Activated CD4-positive, alpha-beta T cell treated with anti-CD3 and anti-CD28 coated beads, Interleukin-2, amount 10 ng/mL, durations not matched to agents 7 days and 5 days (primary cell): ENCODE measurements around the gene LNP1. TPM values are rescaled to one million over a fixed set of nuclear protein-coding genes. Genes with fewer than 3 reads are reported as not detected.
"Not testable (repeated sequence)": the region's sequence is repeated elsewhere in the genome, so short reads cannot be mapped to it uniquely, and the experiment has no call there.

Source experiments
- CTCF ChIA-PET: fragments of 350-600 bp; sonication (Branson Sonifier 250); formaldehyde crosslinking; loops from one replicate; lab custom pipeline; 2021; ENCODE audit warnings: antibody characterized with exemption; lab: Charles Lee
- POLR2A ChIA-PET: fragments of 350-600 bp; sonication (Branson Sonifier 250); formaldehyde crosslinking; loops from one replicate; lab custom pipeline; 2021; ENCODE audit warnings: antibody characterized with exemption; lab: Charles Lee
- DNase-seq: peaks from one replicate; pipeline ENCODE4 v3.0.0-alpha.2; 2020
- H3K27ac Mint-ChIP-seq: one replicate; pipeline ENCODE4 v1.8.0; 2021; ENCODE audit warnings: mild to moderate bottlenecking, moderate library complexity, mixed read lengths
- H3K27me3 Mint-ChIP-seq: one replicate; pipeline ENCODE4 v1.8.0; 2021; ENCODE audit warnings: mixed read lengths
- H3K36me3 Mint-ChIP-seq: one replicate; pipeline ENCODE4 v1.8.0; 2021; ENCODE audit warnings: low read depth, mixed read lengths
- H3K4me1 Mint-ChIP-seq: one replicate; pipeline ENCODE4 v1.8.0; 2021; ENCODE audit warnings: mixed read lengths
- H3K4me3 Mint-ChIP-seq: one replicate; pipeline ENCODE4 v1.8.0; 2021; ENCODE audit warnings: mild to moderate bottlenecking, moderate library complexity, mixed read lengths
- H3K9me3 Mint-ChIP-seq: one replicate; pipeline ENCODE4 v1.8.0; 2021; ENCODE audit warnings: mixed read lengths
- total RNA-seq, 2 experiments: library from RNA; stranded (reverse); gene quantifications; one replicate each; pipeline ENCODE4 v1.2.3, GENCODE V29; 2021

The LNP1 gene
- total RNA-seq, 2 experiments from 2014 or later, result 0.72 to 1.2 TPM

- Mint-ChIP-seq H3K9me3 (no peaks in the 10 kb centered on the region), H3K36me3 (no peaks in the 10 kb centered on the region), H3K27ac (no peak overlapping the region), H3K4me3 (no peak overlapping the region), H3K27me3 (peaks cover 18% of the 10 kb centered on the region), H3K4me1 (no peaks in the 10 kb centered on the region)
- no peak for DNase-seq
- CTCF ChIA-PET, result interaction anchor here (1.0 to 1.5 kb wide), 3 partner anchors 13 to 39 kb away, joined by 3 to 4 read pairs (median 3); no protein-coding TSS in a partner anchor
- POLR2A ChIA-PET, result no interaction called here
Measured at GRCh38 chr3:100424261-100424660, 22.9 kb downstream of the LNP1 start.

DNA sequence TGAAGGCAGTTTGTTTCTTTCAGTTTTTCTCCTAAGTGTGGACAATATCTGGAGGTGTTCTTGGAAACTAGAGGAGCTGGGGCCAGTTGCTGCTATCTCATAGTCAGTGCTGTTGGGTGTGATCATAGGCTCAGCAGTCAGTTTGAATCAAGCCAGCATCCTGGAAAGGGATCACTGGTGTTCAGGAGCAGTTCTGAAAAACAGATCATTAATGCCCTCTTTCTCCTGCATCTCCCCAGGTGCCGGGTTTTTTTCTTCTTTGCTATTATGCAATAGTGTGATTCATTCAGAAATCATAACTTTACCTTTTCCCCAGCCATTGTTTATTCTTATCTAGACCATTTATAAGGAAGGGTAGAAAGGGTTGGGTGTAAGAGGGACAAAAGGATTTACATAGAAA is 24.0 kb downstream of the LNP1 start:
- H3K36me3 Mint-ChIP-seq, result no peaks in the 10 kb centered on the region

DNA sequence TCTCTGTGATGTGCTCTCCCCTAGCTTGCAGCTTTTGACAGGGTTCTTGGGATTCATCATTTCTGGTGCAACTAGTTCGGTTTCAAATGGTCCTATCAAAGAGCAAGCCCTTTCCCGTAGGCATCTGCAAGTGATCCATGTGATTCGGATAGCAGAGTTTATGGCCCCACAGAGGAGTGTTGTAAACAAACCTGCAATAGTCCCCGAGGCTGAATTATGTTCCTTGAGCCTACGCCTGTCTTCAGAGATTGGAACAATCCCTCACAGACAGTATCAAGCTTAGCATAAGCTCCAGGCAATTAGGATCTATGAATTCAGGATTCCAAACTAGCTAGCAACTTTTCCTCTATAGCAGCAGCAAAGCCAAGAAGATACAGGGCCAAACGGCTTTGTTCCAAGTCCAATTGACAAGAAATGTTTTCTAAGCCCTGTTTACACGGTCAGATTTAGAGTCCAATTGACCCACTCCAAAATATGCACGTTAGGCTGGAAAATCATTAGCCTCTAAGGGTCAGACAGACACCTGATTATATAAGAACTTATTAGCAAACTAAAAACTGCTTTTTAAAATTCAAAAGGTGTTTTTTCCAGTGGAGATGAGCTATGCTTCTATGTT is 24.8 kb downstream of the LNP1 start:
- Mint-ChIP-seq H3K4me1 (no peaks in the 10 kb centered on the region), H3K4me3 (no peak overlapping the region), H3K9me3 (no peaks in the 10 kb centered on the region), H3K27ac (no peak overlapping the region), H3K27me3 (peaks cover 16% of the 10 kb centered on the region), H3K36me3 (no peaks in the 10 kb centered on the region)
- no peak for DNase-seq
- ChIA-PET POLR2A (no interaction called here), CTCF (interaction anchor here (0.6 to 1.0 kb wide), 3 partner anchors 12 to 24 kb away, joined by 3 to 4 read pairs (median 3); partner anchors contain the start of gene LNP1)

More for the DNA sequence above, 24.0 kb downstream of the LNP1 start:
- Mint-ChIP-seq H3K4me1 (no peaks in the 10 kb centered on the region), H3K9me3 (no peaks in the 10 kb centered on the region), H3K27ac (no peak overlapping the region), H3K4me3 (no peak overlapping the region), H3K27me3 (peaks cover 18% of the 10 kb centered on the region)
- ChIA-PET CTCF (interaction anchor here (0.6 to 0.8 kb wide), 2 partner anchors 15 to 31 kb away, joined by 4 to 5 read pairs; no protein-coding TSS in a partner anchor), POLR2A (no interaction called here)
- DNase-seq, result no peak

DNA sequence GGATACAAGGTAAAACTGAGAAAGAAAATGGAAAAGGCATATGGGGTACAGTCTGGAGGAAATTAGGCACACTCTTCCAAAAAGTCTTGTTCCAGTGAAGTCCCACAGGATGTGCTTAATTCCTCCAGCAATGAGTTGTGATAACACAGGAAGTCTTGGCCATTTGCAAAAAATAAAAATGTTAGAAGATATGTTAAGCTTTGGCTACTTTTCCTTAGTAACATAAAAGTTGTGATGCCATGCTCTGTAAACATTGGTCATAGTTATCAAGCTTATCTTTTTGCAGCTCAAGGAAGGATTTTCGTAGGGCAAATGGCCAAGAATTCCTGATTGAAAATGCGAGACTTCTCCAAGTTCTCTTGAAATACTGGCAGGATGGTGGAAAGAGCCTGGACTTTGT is 26.4 kb downstream of the LNP1 start:
- CTCF ChIA-PET, result no interaction called here
- POLR2A ChIA-PET, result no interaction called here
- H3K27me3 Mint-ChIP-seq, result peaks cover 16% of the 10 kb centered on the region
- H3K27ac Mint-ChIP-seq, result no peak overlapping the region
- no peaks in the 10 kb centered on the region for H3K36me3 Mint-ChIP-seq
- no peaks in the 10 kb centered on the region for H3K4me1 Mint-ChIP-seq
- DNase-seq, result no peak
- no peaks in the 10 kb centered on the region for H3K9me3 Mint-ChIP-seq
- H3K4me3 Mint-ChIP-seq, result no peak overlapping the region

DNA sequence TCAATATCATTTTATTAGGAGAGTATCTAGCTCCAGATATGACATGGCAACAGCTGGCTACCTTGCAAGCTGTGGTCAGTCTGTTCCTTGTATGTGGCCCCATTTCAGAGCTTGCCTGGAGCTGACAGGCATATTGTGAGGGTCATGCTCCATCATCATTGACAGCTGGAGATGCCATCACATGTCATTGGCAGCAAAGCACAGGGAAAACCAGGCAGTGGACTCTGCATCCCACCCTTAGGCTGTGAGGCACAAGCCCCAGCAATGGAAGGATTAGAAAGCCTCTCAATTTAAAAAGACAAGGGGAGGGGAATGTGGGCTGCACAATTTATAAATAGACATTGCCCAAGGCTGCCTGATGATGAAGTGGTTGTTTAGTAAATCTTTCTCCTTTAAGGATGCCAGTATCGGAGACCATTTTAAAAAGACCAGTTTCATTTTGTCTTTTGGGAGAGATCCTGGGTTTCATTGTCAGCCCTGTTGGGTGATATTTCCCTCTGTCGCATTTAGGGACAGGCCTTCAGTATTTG is 27.9 kb downstream of the LNP1 start:
- POLR2A ChIA-PET, result no interaction called here
- no peaks in the 10 kb centered on the region for H3K9me3 Mint-ChIP-seq
- no peak for DNase-seq
- CTCF ChIA-PET, result no interaction called here
- peaks cover 14% of the 10 kb centered on the region for H3K27me3 Mint-ChIP-seq
- H3K4me1 Mint-ChIP-seq, result no peaks in the 10 kb centered on the region
- H3K27ac Mint-ChIP-seq, result no peak overlapping the region
- H3K4me3 Mint-ChIP-seq, result no peak overlapping the region
- H3K36me3 Mint-ChIP-seq, result no peaks in the 10 kb centered on the region

- peaks cover 8% of the 10 kb centered on the region for H3K4me1 Mint-ChIP-seq
- no peak for DNase-seq
- CTCF ChIA-PET, result interaction anchor here (0.9 to 1.4 kb wide), 2 partner anchors 12 to 14 kb away, joined by 3 read pairs; no protein-coding TSS in a partner anchor
- H3K4me3 Mint-ChIP-seq, result no peak overlapping the region
- no peaks in the 10 kb centered on the region for H3K27me3 Mint-ChIP-seq
- H3K27ac Mint-ChIP-seq, result no peak overlapping the region
- H3K9me3 Mint-ChIP-seq, result no peaks in the 10 kb centered on the region
- H3K36me3 Mint-ChIP-seq, result no peaks in the 10 kb centered on the region
- POLR2A ChIA-PET, result no interaction called here
Measured at GRCh38 chr3:100436951-100437350, 35.6 kb downstream of the LNP1 start.

DNA sequence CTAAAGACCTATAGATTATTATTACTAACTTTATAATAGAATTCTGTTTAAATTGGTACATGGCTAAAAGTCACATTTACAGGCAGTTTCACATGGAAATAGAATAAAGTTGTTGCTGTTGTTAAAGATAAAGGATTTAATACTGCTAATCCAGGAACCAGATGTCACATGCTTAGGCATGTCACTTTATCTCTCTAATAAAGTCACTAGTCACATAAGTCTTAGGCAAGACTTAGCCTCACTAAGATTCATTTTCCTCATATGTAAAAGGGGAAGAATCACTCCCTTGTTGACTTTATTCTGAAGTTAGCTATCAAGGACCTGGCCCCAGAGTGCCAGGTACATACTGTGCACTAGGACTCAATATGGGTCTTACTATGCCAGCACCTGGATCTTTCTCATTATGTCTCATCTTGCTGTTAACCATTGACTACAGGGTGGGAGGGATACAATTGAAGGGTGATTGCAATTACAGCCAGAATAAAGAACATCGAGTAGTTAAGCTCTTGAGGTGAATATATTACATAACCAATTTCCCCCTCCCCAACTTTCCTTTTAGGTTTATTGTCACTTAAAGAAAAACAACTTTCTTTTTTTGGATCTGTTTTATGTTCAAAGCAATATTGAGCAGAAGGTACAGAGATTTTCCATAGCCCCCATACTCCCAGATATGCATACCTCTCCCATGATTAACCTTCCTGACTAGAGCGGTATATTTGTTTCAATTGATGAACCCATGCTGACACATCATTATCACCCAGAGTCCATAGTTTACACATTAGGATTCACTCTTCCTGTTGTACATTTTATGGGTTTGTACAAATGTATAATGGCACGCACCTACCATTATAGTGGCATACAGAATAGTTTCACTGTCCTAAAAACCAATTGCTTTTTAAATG is 36.6 kb downstream of the LNP1 start:
- Mint-ChIP-seq H3K4me1 (peaks cover 8% of the 10 kb centered on the region), H3K27me3 (no peaks in the 10 kb centered on the region), H3K36me3 (no peaks in the 10 kb centered on the region), H3K4me3 (no peak overlapping the region), H3K9me3 (peaks cover 4% of the 10 kb centered on the region), H3K27ac (no peak overlapping the region)
- POLR2A ChIA-PET, result no interaction called here
- no peak for DNase-seq
- CTCF ChIA-PET, result interaction anchor here (0.9 kb wide), 1 partner anchor 15 kb away, joined by 3 read pairs; no protein-coding TSS in a partner anchor

- ChIA-PET POLR2A (interaction anchor here (0.6 kb wide), 1 partner anchor 1943 kb away, joined by 9 read pairs; no protein-coding TSS in a partner anchor), CTCF (interaction anchor here (0.6 to 1.6 kb wide), 3 partner anchors 14 to 185 kb away, joined by 3 to 4 read pairs (median 3); no protein-coding TSS in a partner anchor)
- no peak for DNase-seq
- H3K4me1 Mint-ChIP-seq, result peaks cover 8% of the 10 kb centered on the region
- H3K27me3 Mint-ChIP-seq, result no peaks in the 10 kb centered on the region
- no peak overlapping the region for H3K27ac Mint-ChIP-seq
- no peak overlapping the region for H3K4me3 Mint-ChIP-seq
- H3K9me3 Mint-ChIP-seq, result peaks cover 4% of the 10 kb centered on the region
- H3K36me3 Mint-ChIP-seq, result no peaks in the 10 kb centered on the region
Measured at GRCh38 chr3:100438623-100438974, 37.3 kb downstream of the LNP1 start.

DNA sequence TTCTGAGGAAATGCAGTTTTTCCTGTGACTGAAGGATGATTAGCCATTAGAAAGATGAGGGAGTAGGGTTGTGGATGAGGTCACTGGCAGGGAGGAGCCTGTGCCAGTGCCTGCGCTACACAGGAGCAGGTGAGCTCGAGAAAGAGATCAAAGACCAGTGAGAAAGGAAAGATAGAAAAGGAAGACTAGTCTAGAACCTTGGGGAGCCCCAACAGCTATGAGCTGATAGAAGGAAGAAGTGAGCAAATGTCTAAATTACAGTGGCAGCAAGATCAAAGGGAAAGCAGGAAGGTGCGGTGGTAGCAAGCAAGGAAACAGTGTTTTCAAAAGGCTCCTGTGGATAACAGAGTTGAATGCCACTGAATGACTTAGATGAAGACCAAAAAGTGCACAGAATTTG is 39.6 kb downstream of the LNP1 start:
- no peaks in the 10 kb centered on the region for H3K36me3 Mint-ChIP-seq
- ChIA-PET CTCF (interaction anchor here (1.2 to 1.5 kb wide), 2 partner anchors 11 to 15 kb away, joined by 3 to 4 read pairs; no protein-coding TSS in a partner anchor), POLR2A (no interaction called here)
- H3K27ac Mint-ChIP-seq, result no peak overlapping the region
- H3K4me1 Mint-ChIP-seq, result peaks cover 8% of the 10 kb centered on the region
- peaks cover 6% of the 10 kb centered on the region for H3K9me3 Mint-ChIP-seq
- peak; percentile 12 for DNase-seq
- peaks cover 2% of the 10 kb centered on the region for H3K27me3 Mint-ChIP-seq
- no peak overlapping the region for H3K4me3 Mint-ChIP-seq

- ChIA-PET CTCF (interaction anchor here (1.6 kb wide), 1 partner anchor 13 kb away, joined by 3 read pairs; no protein-coding TSS in a partner anchor), POLR2A (no interaction called here)
- Mint-ChIP-seq H3K4me3 (no peak overlapping the region), H3K9me3 (peaks cover 16% of the 10 kb centered on the region), H3K36me3 (no peaks in the 10 kb centered on the region), H3K4me1 (peaks cover 8% of the 10 kb centered on the region), H3K27me3 (peaks cover 5% of the 10 kb centered on the region), H3K27ac (no peak overlapping the region)
- no peak for DNase-seq
Measured at GRCh38 chr3:100443690-100444089, 42.4 kb downstream of the LNP1 start.

DNA sequence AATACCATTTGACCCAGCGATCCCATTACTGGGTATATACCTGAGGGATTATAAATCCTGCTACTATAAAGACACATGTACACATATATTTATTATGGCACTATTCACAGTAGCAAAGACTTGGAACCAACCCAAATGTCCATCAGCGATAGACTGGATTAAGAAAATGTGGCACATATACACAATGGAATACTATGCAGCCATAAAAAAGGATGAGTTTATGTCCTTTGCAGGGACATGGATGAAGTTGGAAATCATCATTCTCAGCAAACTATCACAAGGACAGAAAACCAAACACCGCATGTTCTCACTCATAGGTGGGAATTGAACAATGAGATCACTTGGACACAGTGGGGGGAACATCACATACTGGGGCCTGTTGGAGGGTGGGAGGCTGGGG is 45.7 kb downstream of the LNP1 start:
- H3K27me3 Mint-ChIP-seq, POLR2A ChIA-PET, H3K4me3 Mint-ChIP-seq, CTCF ChIA-PET, H3K4me1 Mint-ChIP-seq, H3K36me3 Mint-ChIP-seq, DNase-seq, H3K27ac Mint-ChIP-seq: not testable (repeated sequence)
- H3K9me3 Mint-ChIP-seq, result peaks cover 16% of the 10 kb centered on the region

GRCh38 chr3:100448079-100448478 is 46.7 kb downstream of the LNP1 start:
- CTCF ChIA-PET, result interaction anchor here (0.6 to 0.7 kb wide), 2 partner anchors 11 kb away, joined by 3 to 4 read pairs; no protein-coding TSS in a partner anchor
- H3K4me3 Mint-ChIP-seq, result no peak overlapping the region
- POLR2A ChIA-PET, result no interaction called here
- DNase-seq, result no peak
- peaks cover 5% of the 10 kb centered on the region for H3K27me3 Mint-ChIP-seq
- H3K4me1 Mint-ChIP-seq, result no peaks in the 10 kb centered on the region
- H3K9me3 Mint-ChIP-seq, result peaks cover 12% of the 10 kb centered on the region
- no peaks in the 10 kb centered on the region for H3K36me3 Mint-ChIP-seq
- no peak overlapping the region for H3K27ac Mint-ChIP-seq
